ENCODE results near the gene BPNT1. TPM values are rescaled to one million over a fixed set of nuclear protein-coding genes. Genes with fewer than 3 reads are reported as not detected.
"Not testable (repeated sequence)": the region's sequence is repeated elsewhere in the genome, so short reads cannot be mapped to it uniquely, and the experiment has no call there.

Gene BPNT1, protein sequence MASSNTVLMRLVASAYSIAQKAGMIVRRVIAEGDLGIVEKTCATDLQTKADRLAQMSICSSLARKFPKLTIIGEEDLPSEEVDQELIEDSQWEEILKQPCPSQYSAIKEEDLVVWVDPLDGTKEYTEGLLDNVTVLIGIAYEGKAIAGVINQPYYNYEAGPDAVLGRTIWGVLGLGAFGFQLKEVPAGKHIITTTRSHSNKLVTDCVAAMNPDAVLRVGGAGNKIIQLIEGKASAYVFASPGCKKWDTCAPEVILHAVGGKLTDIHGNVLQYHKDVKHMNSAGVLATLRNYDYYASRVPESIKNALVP
- total RNA-seq = 48.7 TPM

DNA sequence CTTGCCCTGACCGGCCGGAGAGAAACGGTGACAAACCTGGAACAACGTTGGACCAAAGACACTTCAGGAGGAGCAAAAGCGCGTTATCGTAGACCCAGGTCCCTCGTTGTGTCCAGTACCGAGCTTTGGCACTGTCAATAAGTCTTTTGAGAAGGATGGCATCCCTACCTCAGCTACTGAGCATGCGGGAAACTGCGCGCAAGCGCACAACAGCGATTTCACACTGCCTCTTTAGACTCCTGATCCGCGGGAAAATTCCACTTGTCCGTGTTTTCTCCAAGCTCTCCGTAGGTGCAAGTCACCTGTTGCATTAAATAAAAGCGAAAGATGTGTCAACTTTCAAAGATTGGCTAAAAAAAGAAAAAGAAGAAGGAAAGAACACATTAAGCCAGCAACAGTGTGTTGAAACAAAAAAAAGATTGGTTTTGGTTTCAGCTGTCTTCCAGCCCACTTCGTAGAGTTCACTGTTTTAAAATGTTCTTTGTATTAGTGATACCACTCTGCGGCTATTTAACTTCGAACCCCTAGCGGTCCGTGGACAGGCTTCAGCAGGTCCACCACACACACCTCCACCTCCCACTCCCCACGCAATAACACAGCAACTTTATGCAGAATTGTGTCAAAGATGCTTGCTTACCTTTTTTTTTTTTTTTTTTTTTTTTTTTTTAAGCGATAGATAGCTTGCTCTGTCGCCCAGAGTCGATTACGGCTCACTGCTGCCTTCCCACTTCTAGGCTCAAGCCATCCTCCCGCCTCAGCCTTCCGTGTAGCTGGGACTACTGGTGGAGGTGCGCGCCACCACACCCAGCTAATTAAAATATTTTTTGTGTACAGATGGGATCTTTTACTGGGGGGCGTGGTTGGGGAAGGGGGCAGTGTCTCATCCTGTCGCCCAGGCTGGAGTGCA, at the start of gene BPNT1:
TSS of gene BPNT1 (minus strand) at position 139 of the 907 bp plus-strand sequence. CDS start 9,942 bp downstream, outside the sequence.
- DNase-seq (ENCODE audit: low spot score) = peak; percentile 98

DNA sequence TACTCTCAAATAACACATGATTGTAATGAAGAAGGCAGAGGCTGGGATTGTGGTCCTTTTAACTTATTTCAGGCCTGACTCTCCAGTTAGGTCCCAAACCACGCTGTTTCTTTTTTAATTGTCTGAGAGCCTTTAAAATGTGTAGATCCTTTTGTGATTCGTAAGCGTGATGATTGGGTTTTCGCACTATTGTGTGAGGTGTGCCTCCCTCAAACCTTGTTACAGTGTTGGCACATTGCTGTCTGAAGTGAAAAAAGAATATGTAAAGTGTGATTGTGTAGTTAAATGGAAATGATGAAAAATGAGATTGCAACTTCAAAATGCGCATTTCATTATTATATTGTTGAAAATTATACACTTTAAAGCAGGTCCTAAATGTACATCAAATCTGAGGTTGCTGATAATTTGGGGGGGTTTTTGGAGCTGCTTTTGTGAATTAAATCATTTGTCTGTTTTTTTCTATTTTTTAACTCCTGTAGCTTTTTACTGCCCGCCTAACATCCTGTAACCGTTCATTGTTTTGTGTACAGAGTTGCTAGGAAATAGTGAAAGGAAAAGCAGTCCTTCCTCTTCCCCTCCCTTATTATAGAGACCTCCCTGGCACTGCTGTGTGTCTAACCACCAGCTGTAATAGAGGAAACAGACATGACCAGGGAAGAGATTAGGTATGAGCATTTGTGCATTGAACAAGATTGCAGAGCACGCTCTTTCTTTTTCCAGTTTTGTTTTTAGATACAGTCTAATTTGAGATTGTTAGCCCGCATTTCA, 47.6 kb upstream of the BPNT1 start:
- no peak for DNase-seq (ENCODE audit: low spot score)

DNA sequence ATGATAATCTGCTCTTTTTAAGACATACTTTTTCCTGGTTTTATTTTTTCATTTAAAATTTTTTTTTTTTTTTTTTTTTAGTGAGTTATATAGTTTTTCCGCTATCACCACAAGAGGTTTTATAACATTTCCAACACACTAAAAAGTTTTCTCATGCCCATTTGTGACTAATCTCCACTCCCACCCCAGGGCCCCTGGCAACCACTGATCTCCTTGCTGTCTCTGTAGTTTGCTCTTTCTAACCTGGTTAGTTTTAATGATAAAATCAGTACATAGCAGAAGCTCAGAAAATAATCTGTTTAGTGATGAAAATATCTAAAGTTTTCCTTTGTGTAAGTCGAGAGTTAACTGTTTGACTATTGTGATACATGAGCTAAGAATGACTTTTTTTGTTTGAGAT, 46.2 kb upstream of the BPNT1 start:
- no peak for DNase-seq (ENCODE audit: low spot score)

DNA sequence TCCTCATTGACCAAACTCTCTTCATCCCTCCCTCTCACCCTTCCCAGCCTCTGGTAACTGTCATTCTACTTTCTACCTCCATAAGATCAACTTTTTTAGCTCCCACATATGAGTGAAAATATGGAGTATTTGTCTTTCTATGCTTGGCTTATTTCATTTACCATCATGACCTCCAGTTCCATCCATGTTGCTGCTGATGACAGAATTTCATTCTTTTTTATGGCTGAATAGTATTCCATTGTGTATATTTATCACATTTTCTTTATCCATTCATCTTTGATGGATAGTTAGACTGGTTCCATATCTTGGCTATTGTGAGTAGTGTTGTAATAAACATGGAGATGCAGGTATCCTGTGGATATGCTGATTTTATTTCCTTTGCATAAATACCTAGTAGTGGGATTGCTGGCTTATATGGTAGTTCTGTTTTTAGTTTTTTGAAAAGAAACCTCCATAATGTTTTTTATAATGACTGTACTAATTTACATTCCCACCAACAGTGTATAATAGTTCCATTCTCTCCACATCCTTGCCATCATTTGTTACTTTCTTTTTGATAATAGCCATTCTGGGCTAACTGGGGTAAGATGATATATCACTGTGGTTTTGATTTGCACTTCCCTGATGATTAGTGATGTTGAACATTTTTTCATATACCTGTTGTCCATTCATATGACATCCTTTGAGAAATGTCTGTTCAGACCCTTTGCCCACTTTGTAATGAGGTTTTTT, 40.1 kb upstream of the BPNT1 start:
- no peak for DNase-seq (ENCODE audit: low spot score)

DNA sequence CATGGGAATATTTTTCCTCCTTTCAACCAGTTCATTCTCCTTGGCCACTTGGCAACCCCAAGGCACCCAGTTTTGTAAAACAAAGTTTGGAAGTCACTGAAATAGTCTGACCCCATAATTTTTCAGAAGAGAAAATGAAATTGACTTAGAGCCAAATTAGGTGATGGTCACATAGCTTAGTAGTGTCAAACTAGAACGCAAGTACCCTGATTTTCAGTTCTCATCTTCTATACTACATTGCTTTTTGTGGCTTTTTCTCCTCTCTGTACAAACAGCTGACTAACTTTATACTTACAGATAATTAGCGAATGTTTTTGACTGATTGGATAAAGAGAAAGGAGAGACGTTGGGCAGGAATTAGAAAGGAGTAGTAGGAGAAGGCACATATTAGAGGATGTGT, 37.5 kb upstream of the BPNT1 start:
- no peak for DNase-seq (ENCODE audit: low spot score)

DNA sequence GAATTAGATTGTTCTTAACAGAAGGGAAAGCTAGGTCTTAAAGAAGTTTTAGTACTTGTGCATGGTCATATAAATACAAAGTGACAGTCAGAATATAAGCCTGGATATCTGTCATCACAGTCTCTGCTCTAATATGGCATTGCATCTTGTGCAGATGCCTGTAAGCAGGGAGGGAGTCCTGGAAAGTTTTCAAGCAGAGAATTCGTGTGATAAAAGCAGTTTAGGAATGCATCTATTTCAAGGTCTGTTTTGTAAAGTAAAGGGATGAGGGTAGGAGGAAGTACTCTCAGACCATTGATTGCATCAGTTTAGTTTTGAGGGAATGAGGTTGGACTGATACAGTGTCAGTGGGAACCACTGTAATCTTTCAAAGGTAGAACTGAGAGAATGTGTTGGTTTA, 35.0 kb upstream of the BPNT1 start:
- DNase-seq (ENCODE audit: low spot score) = no peak

DNA sequence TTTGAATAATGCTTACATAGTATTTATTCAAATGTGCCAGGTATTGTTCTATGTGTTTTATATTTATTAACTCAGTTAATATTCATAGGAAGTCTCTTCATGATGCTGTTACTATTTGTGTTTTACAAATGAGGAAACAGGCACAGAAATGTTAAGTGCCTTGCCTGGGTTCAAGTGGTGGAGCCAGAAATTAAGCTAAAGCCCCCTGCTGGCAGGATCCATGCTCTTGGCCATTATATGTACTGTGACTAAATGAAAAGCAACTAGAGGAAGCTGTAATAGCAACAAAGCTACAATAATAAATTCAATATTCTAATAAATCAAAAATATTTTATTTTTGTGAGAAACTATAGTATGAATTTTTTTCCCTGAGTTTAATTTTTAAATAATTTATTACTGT, 34.3 kb upstream of the BPNT1 start:
- DNase-seq (ENCODE audit: low spot score) = no peak

DNA sequence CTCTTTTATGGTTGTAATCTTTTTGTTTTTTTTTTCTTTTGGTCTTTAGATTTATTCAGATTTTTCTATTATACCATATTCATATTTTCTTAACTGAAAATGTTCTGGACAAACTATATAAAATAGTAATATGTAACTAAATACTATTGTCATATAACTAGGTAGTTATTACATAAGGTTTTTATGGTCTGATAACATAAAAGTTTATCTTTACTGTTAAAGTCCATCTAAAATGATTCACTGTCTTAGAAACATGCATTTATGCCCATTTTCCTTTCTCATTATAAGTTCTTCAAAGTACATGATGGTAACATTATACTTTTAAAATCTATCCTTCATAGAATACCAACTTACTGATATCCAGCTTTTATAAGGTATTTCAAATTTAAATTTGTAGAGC, 33.5 kb upstream of the BPNT1 start:
- no peak for DNase-seq (ENCODE audit: low spot score)

DNA sequence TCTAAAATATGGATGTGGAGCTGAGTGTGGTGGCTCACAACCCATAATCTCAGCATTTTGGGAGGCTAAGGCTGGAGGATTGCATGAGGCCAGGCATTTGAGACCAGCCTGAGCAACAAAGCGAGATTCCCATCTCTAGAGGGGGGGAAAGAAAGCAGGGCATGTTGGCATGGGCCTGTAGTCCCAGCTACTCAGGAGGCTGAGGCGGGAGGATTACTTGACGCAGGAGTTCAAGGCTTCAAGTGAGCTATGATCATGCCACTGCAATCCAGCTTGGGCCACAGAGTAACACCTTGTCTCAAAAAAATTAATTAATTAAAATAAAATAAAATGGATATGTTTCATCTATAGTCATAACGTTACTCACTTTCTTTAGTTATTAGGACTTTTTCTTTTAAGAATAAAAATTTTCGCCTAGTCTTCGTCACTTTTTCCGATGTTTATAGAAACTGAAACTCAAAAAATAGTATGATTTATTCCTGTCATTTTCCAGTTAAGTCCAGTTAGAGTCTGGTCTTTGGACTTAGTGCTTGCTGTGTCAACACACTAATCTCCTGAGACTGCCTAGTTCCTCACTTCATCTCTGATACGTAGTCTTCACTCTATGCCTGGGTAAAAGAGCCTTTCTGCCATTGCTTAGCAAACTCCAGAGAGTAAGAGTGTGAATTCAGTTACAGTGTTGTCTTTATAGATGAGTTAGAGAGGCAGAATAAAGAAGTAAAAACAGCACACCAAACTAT, 32.4 kb upstream of the BPNT1 start:
- peak; percentile 29 for DNase-seq (ENCODE audit: low spot score)

DNA sequence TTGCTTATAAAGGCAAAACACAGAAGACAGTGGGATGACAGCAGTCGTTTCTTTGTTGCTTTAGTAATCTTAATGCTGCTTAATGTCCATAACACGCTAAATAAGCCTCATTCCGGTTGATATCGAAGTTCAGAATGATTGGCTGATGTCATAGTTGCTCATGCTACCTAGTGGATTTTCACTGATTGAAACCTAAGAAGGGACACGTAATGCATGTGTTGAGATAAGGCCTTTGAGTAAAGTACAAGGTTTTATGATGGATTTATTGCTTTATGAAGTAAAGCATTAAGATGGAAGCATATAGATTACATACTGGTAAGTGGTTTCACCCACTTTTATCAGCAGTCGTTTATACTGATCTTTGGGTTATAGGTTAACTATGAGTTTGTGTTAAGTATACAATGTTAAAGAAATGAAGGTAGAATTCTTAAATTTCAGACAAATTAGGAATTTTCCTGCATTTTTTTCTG, 29.5 kb upstream of the BPNT1 start:
- DNase-seq (ENCODE audit: low spot score) = no peak

DNA sequence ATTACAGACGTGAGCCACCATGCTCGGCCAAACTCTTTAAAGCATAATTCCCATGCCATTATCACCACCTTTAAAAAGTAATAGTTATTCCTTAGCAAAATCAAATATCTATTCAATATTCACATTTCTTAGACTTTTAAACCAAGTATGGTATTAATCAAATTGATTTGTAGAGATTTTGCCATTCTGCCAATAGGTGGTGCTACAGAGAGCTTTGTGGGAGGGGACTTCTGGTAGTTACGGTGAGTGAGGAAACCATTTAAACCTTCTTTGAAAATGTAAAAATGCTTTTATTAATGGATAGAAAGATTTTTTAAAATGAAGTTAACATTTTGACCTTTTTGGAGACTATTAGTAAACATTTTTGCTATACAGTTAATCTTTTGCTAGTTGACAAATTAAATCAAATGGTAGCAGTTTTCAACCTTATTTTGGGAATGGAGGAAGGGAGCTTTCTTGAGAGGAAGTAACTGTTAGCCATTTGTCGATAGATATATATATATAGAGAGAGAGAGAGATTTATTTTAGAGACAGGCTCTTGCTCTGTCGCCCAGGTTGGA, 23.6 kb upstream of the BPNT1 start:
- no peak for DNase-seq (ENCODE audit: low spot score)

DNA sequence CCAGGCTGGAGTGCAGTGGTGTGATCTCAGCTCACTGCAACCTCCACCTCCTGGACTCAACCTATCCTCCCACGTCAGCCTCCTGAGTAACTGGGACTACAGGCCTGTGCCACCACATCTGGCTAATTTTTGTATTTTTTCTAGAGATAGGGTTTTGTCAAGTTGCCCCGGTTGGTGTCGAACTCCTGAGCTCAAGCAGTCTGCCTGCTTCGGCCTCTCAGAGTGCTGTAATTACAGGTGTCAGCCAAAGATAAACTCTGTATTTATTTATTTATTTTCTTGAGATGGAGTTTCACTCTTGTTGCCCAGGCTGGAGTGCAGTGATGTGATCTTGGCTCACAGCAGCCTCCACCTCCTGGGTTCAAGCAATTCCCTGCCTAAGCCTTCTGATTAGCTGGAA, 23.0 kb upstream of the BPNT1 start:
- not testable (repeated sequence) for DNase-seq (ENCODE audit: low spot score)

DNA sequence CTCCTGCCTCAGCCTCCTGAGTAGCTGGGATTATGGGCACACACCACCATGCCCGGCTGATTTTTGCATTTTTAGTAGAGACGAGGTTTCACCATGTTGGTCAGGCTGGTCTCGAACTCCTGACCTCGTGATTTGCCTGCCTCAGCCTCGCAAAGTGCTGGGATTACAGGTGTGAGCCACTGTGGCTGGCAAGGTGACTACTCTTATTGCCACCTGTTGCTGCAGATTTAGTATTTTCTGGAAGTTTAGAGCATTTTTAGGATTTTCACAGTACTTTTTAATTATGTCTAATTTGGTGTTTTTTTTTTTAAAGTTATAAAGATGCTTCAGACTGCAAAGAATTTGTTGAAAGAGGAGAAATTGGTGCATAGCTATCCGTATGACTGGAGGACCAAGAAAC, 20.9 kb upstream of the BPNT1 start:
- DNase-seq (ENCODE audit: low spot score) = not testable (repeated sequence)

DNA sequence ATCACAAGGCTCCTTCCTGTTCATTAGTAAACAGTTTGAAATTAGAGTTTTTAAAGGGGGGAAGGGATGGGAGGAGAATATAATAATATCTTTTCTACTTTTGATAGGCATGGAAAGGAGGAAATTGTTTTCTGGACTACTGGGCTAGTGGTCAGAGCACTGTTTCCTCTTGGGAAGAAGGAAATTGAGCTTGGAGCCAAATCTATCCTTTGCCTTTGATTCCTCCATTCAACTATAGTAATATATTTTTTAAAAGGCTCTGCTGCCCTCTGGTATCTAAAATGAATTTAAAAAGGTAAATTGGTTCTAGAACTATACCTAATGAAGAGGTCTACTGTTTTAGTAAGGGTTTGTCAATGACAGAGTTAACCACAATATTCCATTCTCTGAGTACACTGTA, 10.2 kb upstream of the BPNT1 start:
- DNase-seq (ENCODE audit: low spot score) = no peak

DNA sequence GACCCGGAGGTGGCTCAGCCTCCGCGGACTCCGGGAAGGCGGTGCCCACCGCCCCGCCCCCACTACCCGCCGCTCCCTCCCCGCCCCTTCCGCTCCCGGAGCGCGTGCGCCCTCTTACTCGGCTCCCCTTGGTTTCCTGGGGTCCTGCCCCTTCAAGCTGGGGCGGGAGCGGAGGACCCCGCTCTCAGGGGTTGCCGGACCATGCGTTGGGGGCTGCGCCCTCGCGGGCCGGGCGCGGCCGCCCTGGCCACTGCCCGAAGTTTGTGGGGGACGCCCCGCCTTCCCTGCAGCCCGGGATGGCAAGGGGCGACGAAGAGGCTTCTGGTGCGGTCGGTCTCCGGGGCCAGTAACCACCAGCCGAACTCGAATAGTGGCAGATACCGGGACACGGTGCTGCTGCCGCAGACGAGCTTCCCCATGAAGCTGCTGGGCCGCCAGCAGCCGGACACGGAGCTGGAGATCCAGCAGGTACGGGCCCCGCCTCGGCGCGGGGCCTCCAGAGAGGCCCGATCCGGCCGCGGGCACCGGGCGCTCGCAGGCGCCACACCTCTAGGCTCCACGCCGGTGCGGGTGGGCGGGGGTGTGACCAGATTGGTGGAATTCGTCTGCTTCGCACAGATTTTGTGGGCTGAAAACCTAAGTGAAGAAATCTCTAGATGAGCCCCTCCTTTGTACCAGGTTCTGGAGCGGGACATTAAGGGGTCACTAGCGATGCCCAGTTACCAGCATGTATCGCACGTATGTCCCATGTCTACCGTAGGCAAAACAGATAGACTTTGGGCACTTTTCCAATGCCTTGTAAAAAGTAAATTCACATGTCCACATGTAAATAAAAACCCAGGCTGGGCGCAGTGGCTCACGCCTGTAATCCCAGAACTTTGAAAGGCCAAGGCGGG, 4.7 kb upstream of the BPNT1 start, which contains the start of gene IARS2:
TSS of gene IARS2 (plus strand) at position 117 of the 896 bp plus-strand sequence. CDS start at position 202, 85 bp downstream.
- DNase-seq (ENCODE audit: low spot score) = peak; percentile 88

DNA sequence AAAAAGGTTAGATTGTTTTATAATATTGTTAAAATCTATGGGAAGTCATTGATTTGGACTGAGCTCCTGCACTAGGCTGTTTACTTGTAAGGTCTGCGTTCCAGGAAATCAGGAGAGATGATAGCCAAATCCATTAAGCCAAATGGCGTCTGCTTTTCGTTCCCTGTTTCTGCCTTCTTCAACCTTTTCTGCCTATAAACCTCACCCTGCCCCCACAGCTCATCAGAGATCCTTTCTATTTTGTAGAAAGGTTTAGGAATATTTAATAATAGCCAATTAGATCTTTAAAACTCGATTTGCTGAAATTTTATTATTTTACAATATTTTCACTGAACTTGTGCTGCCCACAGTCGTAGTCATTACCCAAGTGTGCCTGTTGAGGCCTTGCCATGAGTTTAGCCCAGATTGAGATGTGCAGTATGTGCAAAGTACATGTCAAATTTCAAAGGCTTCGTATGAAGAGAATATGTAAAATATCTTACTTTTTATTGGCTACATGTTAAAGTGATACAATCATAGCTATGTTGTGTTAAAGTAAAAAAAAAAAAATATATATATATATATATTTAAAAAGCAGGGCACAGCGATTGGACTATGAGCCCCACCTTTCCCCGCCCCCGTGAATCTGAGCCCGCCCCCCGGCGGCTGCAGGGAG, 3.9 kb upstream of the BPNT1 start:
- DNase-seq (ENCODE audit: low spot score) = no peak

DNA sequence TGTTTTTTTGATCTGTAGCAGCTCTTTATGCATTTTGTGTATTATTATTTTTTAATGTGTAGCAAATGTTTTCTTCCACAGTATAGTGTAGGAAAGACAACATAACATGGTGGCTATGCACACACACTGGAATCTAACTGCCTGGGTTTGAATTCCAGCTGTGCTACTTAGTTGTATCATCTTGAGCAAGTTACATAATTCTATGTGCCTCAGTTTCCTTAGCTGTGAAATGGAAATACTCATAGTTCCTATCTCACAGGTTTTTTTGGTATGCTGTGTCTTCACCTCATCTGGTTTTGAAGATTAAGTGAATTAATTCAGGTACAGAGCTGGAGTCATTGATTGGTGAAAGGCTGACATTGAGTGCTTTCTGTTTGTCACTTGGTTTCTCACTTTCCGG, 3.1 kb upstream of the BPNT1 start:
- no peak for DNase-seq (ENCODE audit: low spot score)

DNA sequence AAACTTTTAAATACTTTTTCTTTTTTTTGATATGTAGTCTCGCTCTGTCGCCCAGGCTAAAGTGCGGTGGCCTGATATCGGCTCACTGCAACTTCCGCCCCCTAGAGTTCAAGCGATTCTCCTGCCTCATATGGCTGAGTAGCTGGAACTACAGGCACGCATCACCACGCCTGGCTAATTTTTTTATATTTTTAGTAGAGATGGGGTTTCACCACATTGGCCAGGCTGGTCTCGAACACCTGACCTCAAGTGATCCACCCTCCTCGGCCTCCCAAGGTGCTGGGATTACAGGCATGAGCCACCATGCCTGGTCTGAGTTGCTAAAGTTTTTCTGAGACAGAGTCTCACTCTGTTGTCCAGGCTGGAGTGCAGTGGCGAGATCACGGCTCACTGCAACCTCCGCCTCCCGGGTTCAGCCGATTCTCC, 3.3 kb downstream of the BPNT1 start:
- DNase-seq (ENCODE audit: low spot score) = not testable (repeated sequence)

DNA sequence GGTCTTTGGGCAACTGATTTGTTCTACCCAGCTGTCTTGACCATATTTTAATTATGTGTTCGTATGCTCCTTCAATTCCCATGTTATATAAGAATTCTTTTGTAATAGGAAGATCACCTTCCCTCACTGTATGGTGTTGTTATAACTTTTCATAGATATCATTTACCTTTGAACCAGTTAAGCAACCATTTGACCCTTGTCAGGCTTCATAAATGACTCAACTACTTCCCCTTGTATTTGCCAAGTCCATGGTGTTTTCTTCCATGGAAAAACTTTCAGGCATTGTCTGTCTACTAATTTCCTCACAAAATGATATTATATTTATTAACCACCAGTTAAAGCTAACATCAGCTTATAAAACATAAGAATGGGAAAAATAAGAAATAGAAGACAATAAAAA, 5.1 kb downstream of the BPNT1 start:
- no peak for DNase-seq (ENCODE audit: low spot score)
